Esophagus (tissue), 2 donors: ENCODE measurements around the gene SUCLG2. TPM values are rescaled to one million over a fixed set of nuclear protein-coding genes. Genes with fewer than 3 reads are reported as not detected.

Source experiments
- H3K27ac ChIP-seq, 2 donors: one replicate each; pipeline ENCODE4 v1.5.1; 2013; ENCODE audit warnings: low read depth in 2 of 2, mild to moderate bottlenecking in 2 of 2, inconsistent platforms in 1 of 2, low read length in 1 of 2, moderate library complexity in 1 of 2
- H3K27me3 ChIP-seq, 2 donors: one replicate each; pipeline ENCODE4 v1.6.1; 2013; ENCODE audit warnings: low read length in 2 of 2, control low read depth in 1 of 2, mild to moderate bottlenecking in 1 of 2; ENCODE audit not compliant: insufficient read depth in 2 of 2, control insufficient read depth in 1 of 2
- H3K36me3 ChIP-seq, 2 donors: one replicate each; pipeline ENCODE4 v1.6.1; 2013; ENCODE audit warnings: low read length in 1 of 2; ENCODE audit not compliant: control insufficient read depth in 2 of 2, insufficient read depth in 2 of 2
- H3K4me1 ChIP-seq, 2 donors: one replicate each; pipeline ENCODE4 v1.6.1; 2013; ENCODE audit warnings: low read length in 1 of 2; ENCODE audit not compliant: control insufficient read depth in 2 of 2, insufficient read depth in 2 of 2
- H3K4me3 ChIP-seq, 2 donors: one replicate each; pipeline ENCODE4 v1.5.1; 2013; ENCODE audit warnings: low read length in 2 of 2, mild to moderate bottlenecking in 2 of 2, low read depth in 1 of 2, moderate library complexity in 1 of 2
- H3K9me3 ChIP-seq, 2 donors: one replicate each; pipeline ENCODE4 v1.6.1; 2013; ENCODE audit warnings: mild to moderate bottlenecking in 2 of 2, low read depth in 1 of 2, low read length in 1 of 2, moderate library complexity in 1 of 2; ENCODE audit not compliant: control insufficient read depth in 2 of 2, insufficient read depth in 1 of 2
- WGBS, 2 donors: extraction: QIAGEN DNeasy Blood & Tissue Kit; methylation state at CpG; one replicate each; pipeline ENCODE4 v1.1.7; 2013; 5-methylcytosine and 5-hydroxymethylcytosine counted together
- polyA plus RNA-seq, 2 donors: library from polyadenylated mRNA; stranded (reverse); fragments of 200-250 nt; gene quantifications; one replicate each; pipeline ENCODE4 v1.2.3, GENCODE V29; 2013
- donor health status: healthy with polysubstance abuse.
- donor health status: Bipolar disorder and iron deficiency.

The SUCLG2 gene
- polyA plus RNA-seq, 2 donors, result 21.1 to 32.5 TPM

DNA sequence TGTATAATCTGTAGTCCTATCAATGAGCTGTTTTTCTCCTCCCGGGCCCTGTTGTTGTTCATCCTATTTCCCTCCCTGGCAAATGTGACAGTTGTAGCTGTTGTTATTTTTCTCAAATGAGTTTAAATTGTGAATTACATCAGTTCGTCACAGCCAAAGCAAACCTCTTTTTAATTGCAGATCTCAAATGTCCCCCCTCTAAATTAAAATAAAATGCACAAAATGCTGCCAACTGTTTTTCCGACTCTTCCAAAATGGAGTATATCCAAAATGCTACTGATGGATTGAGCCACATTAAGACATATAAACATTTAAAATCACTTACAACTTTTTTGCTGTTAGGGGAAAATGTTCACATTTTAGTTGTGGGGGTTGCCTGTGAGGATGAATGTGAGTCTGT is 29.8 kb upstream of the SUCLG2 start:
- Histone ChIP-seq H3K4me1 (no peaks in the 10 kb centered on the region), H3K27ac (no peak overlapping the region), H3K9me3 (no peaks in the 10 kb centered on the region), H3K36me3 (no peaks in the 10 kb centered on the region), H3K4me3 (no peak overlapping the region), H3K27me3 (no peaks in the 10 kb centered on the region)
- WGBS, 2 donors, result 89 to 94% methylated on average over 3 of the region's 3 CpGs

DNA sequence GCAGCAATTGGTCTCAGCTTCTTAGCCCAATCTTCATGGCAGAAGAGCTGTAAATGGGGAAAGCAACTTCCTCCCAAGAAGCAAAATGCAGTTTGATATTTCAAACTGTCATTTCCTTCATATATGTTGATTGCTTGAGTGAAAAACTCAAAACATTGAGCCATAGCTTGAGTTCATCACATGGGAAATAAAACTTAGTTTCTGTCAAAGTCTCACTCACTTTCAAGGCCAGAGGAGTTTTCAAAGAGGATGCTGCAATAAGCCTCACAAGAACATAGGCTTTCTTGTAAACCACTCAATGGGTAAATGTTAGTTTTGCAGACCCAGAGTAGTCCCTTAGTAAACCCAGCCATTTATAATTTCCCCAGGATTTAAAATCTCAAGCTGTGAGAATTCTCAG is 29.1 kb upstream of the SUCLG2 start:
- Histone ChIP-seq H3K27ac (no peak overlapping the region), H3K9me3 (no peaks in the 10 kb centered on the region), H3K4me3 (no peak overlapping the region), H3K36me3 (no peaks in the 10 kb centered on the region), H3K4me1 (no peaks in the 10 kb centered on the region), H3K27me3 (no peaks in the 10 kb centered on the region)

DNA sequence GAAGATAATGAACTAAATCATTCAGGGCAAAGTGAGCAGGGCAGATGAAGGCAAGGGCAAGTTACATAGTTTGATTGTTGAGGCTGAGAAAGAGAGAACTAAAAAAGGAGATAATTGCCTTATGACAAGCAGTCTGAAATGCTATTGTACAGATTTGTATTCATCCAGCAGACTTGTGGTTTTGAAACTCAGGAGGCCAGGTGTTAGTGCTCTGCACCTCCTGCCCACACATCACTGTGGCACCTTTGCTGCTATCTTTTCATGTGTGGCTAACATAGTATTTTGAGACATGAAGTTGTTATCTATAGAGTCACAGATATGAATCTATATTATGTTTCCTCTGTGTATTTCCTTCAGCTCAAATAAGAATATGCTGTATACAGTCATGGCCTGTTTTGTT is 24.3 kb upstream of the SUCLG2 start:
- Histone ChIP-seq H3K4me1 (no peaks in the 10 kb centered on the region), H3K27ac (no peak overlapping the region), H3K9me3 (no peaks in the 10 kb centered on the region), H3K27me3 (no peaks in the 10 kb centered on the region), H3K4me3 (no peak overlapping the region), H3K36me3 (no peaks in the 10 kb centered on the region)

DNA sequence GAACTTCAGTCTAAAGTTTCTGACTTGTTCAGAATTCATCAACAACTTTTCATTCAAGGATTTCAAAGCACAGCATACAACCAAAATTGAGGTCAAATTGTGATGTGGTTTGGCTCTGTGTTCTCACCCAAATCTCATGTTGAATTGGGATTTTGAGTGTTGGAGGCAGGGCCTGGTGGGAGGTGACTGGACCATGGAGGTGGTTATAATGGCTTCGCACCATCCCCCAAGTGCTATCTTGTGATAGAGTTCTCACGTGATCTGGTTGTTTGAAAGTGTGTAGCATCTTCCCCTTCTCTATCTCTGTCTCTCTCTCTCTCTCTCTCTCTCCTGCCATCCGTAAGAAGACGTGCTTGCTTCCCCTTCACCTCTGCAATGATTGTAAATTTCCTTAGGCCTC is 19.6 kb upstream of the SUCLG2 start:
- no peak overlapping the region for H3K4me3 ChIP-seq
- H3K27ac ChIP-seq, result no peak overlapping the region
- WGBS, 2 donors, result 83 to 89% methylated on average over 4 of the region's 4 CpGs

DNA sequence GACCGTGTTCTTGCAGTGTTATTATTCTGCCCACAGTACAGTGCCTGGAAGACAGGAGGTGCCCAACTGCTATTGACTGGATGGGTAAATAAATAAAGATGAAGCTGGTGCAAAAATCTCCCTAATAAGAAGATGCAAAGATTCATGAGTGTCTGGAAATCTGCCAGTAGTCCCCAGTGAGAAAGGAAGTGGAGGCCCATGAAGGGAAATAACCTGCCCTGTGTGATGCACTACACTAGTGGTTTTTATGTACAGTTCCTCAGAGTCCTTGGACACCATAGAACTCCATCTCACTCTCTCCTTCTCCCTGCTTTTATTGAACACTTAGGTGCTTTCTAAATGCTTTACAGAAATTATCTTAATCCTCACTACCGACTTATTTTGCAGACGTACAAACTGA is 8.3 kb upstream of the SUCLG2 start:
- no peak overlapping the region for H3K27ac ChIP-seq
- no peak overlapping the region for H3K4me3 ChIP-seq
- H3K27me3 ChIP-seq, result no peaks in the 10 kb centered on the region
- 90 to 92% methylated on average over 3 of the region's 3 CpGs for WGBS, 2 donors
- no peaks in the 10 kb centered on the region for H3K36me3 ChIP-seq
- no peaks in the 10 kb centered on the region for H3K4me1 ChIP-seq
- no peaks in the 10 kb centered on the region for H3K9me3 ChIP-seq

More for the DNA sequence above, 19.6 kb upstream of the SUCLG2 start:
- H3K27me3 ChIP-seq, result no peaks in the 10 kb centered on the region
- H3K36me3 ChIP-seq, result no peaks in the 10 kb centered on the region
- no peaks in the 10 kb centered on the region for H3K9me3 ChIP-seq
- no peaks in the 10 kb centered on the region for H3K4me1 ChIP-seq

DNA sequence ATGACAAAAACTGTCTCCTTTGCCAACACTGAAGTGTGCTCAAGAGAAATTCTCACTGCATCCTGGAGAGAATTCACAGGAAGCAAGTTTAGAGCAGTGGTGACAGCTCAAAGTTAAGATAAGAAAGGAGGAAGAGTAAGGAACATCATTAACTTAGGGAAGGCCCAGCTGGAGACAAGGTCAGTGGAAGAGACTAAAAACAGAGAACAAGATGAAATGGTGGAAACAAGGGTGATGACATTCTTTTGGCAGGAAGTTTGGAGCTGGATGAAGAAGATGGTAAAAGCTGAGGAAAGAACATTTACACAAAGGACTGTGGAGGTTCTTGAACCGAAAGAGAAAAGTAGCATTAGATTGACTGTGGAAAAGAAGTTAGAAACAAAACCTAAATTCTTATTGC is 6.7 kb upstream of the SUCLG2 start:
- Histone ChIP-seq H3K4me1 (no peaks in the 10 kb centered on the region), H3K9me3 (no peaks in the 10 kb centered on the region), H3K4me3 (no peak overlapping the region), H3K36me3 (no peaks in the 10 kb centered on the region), H3K27ac (no peak overlapping the region), H3K27me3 (no peaks in the 10 kb centered on the region)
- WGBS, 2 donors, result 72 to 85% methylated on average over 1 of the region's 1 CpG

DNA sequence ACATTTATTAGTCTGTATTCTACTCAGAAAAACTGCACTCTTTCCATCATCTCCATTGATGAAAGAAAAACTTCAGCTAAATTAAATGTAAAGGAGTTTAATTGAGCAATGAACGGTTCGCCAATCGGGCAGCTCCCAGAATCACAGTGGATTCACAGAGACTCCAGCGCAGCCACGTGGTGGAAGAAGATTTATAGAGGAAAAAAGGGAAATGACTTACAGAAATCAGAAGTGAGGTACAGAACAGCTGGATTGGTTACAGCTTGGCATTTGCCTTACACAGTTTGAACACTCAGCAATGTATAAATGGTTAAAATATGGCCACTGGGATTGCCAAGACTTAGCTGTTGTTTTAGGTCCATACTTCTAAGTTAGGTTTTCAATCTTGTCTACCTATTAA is 2.8 kb upstream of the SUCLG2 start:
- H3K27ac ChIP-seq, result no peak overlapping the region
- WGBS, 2 donors, result 83 to 92% methylated on average over 5 of the region's 5 CpGs
- H3K9me3 ChIP-seq, result no peaks in the 10 kb centered on the region
- no peaks in the 10 kb centered on the region for H3K36me3 ChIP-seq
- H3K4me3 ChIP-seq, result no peak overlapping the region
- H3K27me3 ChIP-seq, result no peaks in the 10 kb centered on the region
- H3K4me1 ChIP-seq, result no peaks in the 10 kb centered on the region

DNA sequence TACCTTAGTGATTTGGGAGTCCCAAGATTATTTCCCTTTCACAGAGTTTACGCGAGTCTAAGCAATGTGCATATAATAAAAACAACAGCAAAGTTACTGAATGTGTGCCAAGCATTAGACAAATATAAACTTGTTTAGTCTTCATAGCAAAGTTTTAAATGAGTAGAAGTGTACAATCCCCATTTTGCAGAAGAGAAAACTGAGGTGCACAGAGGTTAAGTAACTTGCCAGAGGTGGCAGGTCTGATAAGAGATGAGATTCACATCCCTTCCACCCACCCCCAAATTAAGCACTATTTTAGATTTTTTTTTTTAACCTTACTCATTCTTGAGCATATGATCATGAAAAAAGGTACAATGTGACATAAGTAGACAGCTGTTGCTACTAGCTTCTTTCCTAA is 2.2 kb upstream of the SUCLG2 start:
- no peaks in the 10 kb centered on the region for H3K36me3 ChIP-seq
- H3K4me3 ChIP-seq, result no peak overlapping the region
- no peaks in the 10 kb centered on the region for H3K27me3 ChIP-seq
- H3K27ac ChIP-seq, result no peak overlapping the region
- 91 to 93% methylated on average over 2 of the region's 2 CpGs for WGBS, 2 donors
- no peaks in the 10 kb centered on the region for H3K9me3 ChIP-seq
- no peaks in the 10 kb centered on the region for H3K4me1 ChIP-seq

DNA sequence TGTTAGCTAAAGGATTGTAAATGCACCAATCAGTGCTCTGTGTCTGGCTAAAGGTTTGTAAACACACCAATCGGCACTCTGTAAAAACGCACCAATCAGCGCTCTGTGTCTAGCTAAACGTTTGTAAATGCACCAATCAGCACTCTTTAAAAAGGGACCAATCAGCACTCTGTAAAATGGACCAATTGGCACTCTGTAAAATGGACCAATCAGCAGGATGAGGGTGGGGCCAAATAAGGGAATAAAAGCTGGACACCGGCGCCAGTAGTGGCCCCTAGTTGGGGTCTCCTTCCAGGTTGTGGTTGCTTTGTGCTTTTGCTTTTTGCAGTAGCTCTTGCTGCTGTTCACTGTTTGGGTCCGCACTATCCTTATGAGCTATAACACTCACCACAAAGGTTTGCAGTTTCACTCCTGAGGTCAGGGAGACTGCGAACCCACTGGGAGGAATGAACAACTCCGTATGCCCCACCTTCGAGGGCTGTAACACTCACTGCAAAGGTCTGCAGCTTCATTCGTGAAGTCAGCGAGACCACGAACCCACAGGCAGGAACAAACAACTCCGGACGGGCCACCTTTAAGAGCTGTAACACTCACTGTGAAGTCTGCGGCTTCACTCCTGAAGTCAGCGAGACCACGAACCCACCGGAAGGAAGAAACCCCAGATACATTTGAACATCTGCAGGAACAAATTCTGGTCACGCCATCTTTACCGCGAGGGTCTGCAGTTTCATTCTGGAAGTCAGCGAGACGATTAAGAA is 1.1 kb upstream of the SUCLG2 start:
- no peaks in the 10 kb centered on the region for H3K4me1 ChIP-seq
- H3K27ac ChIP-seq, result no peak overlapping the region
- no peaks in the 10 kb centered on the region for H3K36me3 ChIP-seq
- 79% methylated on average over 24 of the region's 24 CpGs for WGBS, 2 donors
- peak overlapping the region in 1 of 2 donors; percentile 96 for H3K4me3 ChIP-seq
- H3K9me3 ChIP-seq, result no peaks in the 10 kb centered on the region
- H3K27me3 ChIP-seq, result no peaks in the 10 kb centered on the region

DNA sequence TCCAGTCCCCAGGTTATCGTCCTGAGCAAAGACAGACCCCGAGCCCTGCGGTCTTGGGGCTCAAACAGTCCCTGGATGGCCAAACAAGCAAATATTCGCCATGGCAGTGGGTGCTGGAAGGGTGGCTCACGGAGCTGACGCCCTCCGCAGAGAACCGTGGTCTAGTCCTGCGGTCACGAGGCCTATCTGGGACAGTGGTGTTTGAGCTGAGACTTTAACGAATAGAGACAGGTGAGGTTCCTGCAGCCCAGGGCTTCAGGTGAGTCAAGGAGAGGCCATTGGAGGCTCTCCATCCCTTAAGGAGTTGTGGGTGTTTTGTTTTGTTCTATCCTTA is 399 bp upstream of the SUCLG2 start:
- no peaks in the 10 kb centered on the region for H3K4me1 ChIP-seq
- H3K36me3 ChIP-seq, result no peaks in the 10 kb centered on the region

More for the DNA sequence above, 399 bp upstream of the SUCLG2 start:
- no peaks in the 10 kb centered on the region for H3K27me3 ChIP-seq
- peak overlapping the region; percentile 93 to 96 for H3K4me3 ChIP-seq
- peak overlapping the region; percentile 91 to 94 for H3K27ac ChIP-seq
- H3K9me3 ChIP-seq, result no peaks in the 10 kb centered on the region
- 13 to 18% methylated on average over 11 of the region's 11 CpGs for WGBS, 2 donors
